Glomerular endothelial cell (primary cell): ENCODE data around the gene NFX1. TPM values are rescaled to one million over a fixed set of nuclear protein-coding genes. Genes with fewer than 3 reads are reported as not detected.
A peak's percentile ranks its signal among the peaks of the same experiment; 100 is the strongest.

Experiments
- DNase-seq: peaks from one replicate; pipeline ENCODE4 v3.0.0-alpha.2; 2011; ENCODE audit warnings: low read depth, low spot score; ENCODE audit errors: extremely low read depth
- total RNA-seq: library from RNA; depleted of rRNA; stranded (reverse); fragments of >200 nt; gene quantifications from 2 replicates; pipeline ENCODE4 v1.2.3, GENCODE V29; 2015

The NFX1 gene
- total RNA-seq, 1 donor from 2014 or later: 24.0 TPM

- DNase-seq: no peak
These were observed 25.0 kb upstream of the NFX1 start for GRCh38 chr9:33265211-33265865.

GRCh38 chr9:33267151-33267767 lies 23.1 kb upstream of the NFX1 start:
- DNase-seq: no peak

- DNase-seq: no peak
These were observed 20.2 kb upstream of the NFX1 start for GRCh38 chr9:33270146-33270545.

- no peak for DNase-seq
These were observed 18.3 kb upstream of the NFX1 start for GRCh38 chr9:33272061-33272460.

- DNase-seq: no peak
These were observed 16.9 kb upstream of the NFX1 start for GRCh38 chr9:33273266-33273971.

- no peak for DNase-seq
These were observed 16.4 kb upstream of the NFX1 start for GRCh38 chr9:33273972-33274328.

GRCh38 chr9:33277484-33277883 lies 12.8 kb upstream of the NFX1 start:
- no peak for DNase-seq

- no peak for DNase-seq
These were observed 4.8 kb upstream of the NFX1 start for GRCh38 chr9:33285502-33285901.

GRCh38 chr9:33287087-33287490 lies 3.2 kb upstream of the NFX1 start:
- DNase-seq: no peak

- no peak for DNase-seq
These were observed 2.1 kb upstream of the NFX1 start for GRCh38 chr9:33288235-33288634.

GRCh38 chr9:33288828-33289483 lies 1.4 kb upstream of the NFX1 start:
- no peak for DNase-seq

GRCh38 chr9:33289496-33289895 lies 820 bp upstream of the NFX1 start:
- DNase-seq: no peak

- DNase-seq: no peak
These were observed 425 bp upstream of the NFX1 start for GRCh38 chr9:33289936-33290246.

GRCh38 chr9:33291031-33291397 lies 698 bp downstream of the NFX1 start:
- peak; percentile 20 for DNase-seq

GRCh38 chr9:33291901-33292300 lies 1.6 kb downstream of the NFX1 start:
- no peak for DNase-seq

GRCh38 chr9:33293782-33294181 lies 3.5 kb downstream of the NFX1 start:
- DNase-seq: no peak

GRCh38 chr9:33294670-33295432 lies 4.5 kb downstream of the NFX1 start:
- no peak for DNase-seq

- no peak for DNase-seq
These were observed 5.3 kb downstream of the NFX1 start for GRCh38 chr9:33295571-33295970.

GRCh38 chr9:33297432-33297831 lies 7.1 kb downstream of the NFX1 start:
- no peak for DNase-seq

GRCh38 chr9:33300546-33300945 lies 10.2 kb downstream of the NFX1 start:
- no peak for DNase-seq

GRCh38 chr9:33304362-33304761 lies 14.0 kb downstream of the NFX1 start:
- no peak for DNase-seq
